Stimulated activated CD8-positive, alpha-beta memory T cell treated with anti-CD3 and anti-CD28 coated beads, Interleukin-4, amount 100 ng/mL, for 48 hours (primary cell): ENCODE data around the gene CBLB.

Experiments used
- DNase-seq: peaks from one replicate; pipeline ENCODE4 v3.0.0-alpha.2; 2020

Gene CBLB

DNA sequence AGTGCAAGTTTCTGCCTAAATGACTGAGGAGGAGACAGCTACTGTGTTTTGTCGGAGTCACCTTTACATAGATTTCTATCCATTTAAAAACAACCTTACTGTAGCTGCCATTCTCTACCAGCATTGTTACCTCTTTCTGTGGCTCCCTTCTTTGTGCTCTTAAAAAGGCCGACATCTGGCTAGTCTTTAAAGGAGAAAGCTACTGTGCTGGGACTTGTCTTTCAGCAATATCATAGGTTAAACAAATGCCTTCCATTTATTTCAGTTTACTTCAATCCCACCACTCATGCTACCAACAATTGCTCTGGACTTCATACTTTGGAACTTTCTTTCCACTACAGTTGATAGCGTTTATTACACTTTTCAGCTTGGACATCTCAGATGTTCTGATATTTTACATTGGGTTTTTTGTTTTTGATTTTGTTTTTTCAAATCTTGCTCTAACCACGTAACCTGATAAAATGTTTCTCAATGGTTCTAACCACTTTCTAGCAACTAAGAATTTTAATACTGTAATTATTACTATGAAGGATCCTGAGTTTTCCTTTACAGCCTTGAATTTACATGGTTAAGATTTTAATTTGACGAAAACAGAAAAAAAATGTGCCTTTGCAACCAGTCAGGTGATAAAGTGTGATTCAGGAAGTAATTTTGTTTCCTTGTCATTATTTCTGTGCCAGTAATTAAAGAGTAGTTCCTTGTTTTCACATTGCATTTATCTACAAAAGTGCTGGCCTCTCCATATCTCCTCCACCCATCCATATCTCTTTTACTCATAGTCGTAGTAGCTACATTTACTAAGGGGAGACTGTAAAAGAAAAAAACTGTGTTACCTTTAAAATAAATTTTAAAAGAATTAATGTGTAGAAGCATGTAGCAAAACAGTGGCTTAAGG lies 1.3 kb upstream of the CBLB start:
- DNase-seq: no peak

DNA sequence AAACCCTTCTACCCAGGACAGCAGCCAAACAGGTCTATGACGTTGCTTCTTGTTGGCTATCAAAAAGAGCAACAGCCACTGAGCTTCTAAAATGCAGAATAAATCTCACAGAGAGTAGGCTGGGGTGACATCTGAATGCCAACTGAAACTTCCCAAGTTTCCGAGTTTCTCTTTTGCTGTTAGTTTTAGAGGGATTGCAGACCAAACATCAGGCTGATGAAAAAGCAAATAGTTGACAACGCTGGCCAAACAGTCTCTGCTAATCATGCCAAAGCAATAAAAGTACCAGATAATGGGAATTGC lies 670 bp upstream of the CBLB start:
- DNase-seq: no peak

DNA sequence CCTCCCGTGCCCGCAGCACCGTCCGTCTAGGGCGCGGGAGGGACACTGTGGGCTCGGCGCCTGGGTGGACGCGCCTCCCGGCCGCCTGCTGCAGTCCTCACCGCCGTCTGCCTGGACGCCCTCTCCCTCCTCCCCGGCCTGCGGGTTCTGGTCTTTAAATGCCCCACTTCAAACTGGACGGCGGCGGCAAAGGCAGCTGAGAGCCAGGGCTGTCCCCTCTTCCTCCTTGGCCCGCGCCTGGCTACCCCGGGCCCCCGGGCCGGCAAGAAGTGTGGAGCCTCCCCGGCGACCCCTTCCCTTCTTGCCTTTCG lies 426 bp downstream of the CBLB start:
- peak; percentile 48 for DNase-seq

DNA sequence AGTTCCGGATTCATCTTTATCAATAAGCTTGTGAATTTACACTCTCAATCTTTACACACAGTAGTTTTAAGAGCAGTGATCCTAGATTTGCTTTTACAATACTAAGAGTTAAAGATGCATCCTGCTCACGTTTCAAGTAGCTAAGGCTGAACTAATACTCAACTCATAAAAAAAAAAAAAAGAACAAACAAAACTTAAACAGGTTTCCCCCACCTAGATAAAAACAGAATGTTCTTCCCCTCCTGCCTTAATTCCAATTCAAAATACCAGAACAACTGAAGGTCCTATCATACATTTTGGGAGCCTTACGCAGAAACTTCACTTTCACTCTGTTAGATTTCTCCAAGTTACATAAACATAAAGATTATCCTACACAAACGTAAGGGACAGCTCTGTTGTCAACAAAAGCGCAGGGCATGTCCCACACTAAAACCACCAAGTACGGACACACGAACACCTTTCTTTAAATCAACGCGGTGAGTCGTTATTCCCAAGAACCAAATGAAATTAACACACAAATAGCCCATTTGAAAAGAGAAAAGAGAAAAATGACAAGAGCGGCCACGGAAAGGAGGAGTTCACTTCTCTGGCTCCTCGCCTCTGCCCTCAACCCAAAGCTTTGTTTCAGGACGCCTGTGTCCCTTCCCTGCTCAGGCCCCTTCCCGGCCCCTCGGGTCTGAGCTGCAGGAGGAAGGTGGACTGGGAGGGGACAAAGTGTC lies 941 bp downstream of the CBLB start:
- no peak for DNase-seq

DNA sequence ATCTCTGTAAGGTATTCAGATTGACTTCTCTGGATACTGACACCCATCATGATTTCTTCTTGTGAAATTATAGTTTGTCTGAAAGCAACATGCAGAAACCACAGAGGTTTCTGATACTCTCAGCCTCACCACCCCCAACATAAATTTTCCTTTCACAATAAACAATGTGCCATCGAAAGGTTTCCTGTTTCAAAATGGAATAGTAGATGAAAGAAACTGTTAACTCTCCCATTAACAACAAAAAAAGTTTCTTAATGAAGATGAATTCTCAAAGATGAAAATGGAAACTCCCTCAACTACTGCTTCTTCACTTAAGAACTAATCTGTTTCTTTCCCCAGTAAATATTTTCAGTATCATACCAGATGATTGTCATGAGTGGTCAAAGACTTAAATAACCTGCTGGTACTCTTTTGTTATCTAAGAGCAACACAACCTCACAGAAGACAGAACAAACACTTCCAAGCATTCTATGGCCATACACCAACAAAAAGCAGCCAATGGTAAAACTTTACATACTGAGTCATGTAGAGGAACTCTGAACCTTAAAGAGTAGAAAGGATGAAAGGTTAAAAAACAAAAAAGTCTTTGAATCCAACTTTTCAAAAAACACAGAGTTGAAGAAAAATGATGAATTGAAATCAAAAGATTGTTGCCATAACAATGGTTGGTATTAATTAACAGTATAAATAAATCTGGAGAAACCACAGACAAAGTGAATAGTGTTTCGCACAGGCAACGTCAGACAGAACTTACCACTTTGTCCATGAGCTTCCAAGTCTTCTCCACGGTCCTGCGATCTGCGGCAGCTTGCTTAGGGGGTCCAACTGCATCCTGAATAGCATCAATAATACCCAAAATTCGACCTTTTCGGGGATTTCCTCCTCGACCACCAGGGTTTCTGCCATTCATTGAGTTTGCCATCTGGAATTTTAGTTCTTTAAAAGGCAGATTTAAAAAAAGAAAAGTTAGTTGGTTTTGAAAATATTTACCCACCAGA lies 1.9 kb downstream of the CBLB start:
- DNase-seq: peak; percentile 39

DNA sequence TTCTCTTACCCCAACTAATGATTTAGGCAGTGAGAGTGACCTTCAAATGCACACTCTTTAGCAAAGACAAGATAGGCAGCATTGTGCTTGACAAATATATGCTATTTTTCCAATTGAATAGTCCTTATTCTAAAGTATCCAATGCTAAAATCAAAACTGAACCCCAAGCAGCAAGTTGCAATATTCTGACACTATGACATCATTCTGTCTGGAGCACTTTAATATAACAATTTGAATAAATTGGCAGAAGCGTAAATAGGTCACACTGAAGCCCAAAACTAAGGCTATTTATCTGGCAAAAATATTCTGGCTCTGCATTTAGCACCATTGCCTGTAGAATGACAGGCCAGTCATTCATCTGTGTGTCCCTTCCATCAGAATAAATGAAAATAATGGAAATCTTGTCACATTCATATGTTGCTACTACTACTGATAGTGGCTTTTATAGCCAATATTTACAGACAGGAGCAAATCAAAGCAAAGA lies 2.9 kb downstream of the CBLB start:
- DNase-seq: no peak

DNA sequence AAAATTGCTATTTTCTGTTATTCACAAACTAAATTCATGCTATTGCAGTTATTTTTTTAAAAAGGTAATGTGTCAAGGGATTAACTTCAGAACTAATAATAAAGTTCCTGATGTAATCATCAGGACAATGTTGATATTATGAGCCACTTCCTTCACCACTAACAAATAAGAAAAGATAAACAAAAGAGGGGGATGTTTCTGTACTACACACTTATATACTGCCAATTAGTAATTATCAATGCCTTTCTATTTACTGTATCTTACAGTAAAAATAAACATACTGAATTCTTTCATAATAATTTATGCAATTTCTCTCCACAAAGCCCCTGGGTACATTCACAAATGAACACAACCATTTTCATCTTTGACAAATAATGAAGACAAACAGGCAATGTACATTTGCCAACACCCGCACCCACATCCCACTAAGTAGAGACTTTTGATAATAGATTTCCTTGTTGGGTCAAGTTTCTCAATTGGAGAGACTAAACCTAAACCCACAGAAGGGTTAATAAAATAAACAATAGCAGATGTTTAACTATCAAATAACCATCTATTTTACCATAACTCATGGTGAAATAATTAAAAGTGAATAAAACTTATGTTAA lies 3.7 kb downstream of the CBLB start:
- DNase-seq: no peak

DNA sequence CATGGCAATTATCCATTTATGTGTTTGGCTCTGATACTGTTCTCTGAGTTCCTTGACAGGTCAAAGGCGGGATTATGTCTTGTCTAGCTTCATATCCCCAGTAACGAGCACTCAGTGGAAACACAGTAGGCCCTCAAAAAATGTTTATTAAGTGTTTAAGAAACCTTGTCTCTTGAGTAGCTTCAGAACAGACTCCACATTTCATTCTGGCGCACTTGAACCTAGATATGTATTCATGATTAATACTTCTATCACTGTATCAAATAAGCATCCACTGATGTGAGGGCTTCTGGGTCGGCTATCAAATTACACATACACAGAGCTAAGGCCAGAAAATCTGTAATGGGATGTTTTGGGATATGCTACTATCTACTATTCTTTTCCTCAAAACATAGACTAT lies 4.6 kb downstream of the CBLB start:
- no peak for DNase-seq

DNA sequence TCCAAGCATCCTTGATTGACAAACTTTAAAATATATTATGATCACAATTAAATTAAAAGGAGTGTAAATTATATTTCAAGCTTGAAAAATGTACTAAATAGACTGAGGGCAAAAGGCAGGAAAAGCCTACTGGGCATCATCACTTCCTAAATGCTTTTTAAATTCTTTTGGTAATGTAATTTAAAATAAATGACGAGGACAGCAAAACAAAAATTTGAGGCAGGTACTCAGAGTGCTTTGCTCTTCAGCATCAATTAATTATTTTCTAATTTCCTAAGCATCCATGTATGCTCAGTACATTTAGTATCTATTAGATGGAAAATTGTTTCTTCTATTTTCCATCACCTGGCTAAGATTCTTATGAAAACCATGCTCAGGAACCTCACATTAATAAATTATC lies 5.2 kb downstream of the CBLB start:
- DNase-seq: no peak

DNA sequence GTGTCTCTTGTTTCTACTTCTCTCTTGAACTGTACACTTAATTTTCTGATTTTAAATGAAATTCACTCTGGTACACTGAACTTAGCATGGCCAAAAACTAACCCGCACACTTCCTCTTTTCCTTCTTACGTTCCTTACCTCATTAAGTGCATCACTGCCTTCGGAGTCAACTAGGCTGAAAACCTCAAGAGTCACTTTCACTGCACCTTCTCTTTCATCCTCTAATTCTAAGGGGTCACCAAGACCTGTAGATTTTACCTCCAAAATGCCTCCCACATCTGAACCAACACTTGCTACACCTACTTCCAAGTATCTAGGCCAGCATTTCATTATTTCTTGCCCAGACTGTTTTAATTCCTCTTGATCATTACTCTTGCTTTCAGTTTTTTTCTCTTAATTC lies 6.6 kb downstream of the CBLB start:
- no peak for DNase-seq

DNA sequence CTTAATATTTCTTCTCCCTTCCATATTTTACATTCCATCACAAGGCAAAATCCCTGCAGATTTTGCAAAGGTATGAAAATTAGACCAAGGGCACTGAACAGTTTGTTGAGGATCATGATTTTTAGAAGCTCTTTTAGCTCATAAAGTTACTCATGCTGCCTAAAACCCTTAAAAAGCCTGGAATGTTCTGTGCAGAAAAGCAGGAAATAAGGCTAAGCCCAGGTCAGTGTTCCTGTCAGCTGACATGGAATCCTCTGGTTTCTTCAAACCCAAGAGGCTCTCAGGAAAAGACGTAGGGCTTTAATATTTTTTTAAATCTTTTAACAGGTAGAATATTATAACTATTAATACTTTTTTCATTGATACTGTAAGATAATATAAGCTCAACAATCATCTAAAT lies 8.2 kb downstream of the CBLB start:
- DNase-seq: no peak

DNA sequence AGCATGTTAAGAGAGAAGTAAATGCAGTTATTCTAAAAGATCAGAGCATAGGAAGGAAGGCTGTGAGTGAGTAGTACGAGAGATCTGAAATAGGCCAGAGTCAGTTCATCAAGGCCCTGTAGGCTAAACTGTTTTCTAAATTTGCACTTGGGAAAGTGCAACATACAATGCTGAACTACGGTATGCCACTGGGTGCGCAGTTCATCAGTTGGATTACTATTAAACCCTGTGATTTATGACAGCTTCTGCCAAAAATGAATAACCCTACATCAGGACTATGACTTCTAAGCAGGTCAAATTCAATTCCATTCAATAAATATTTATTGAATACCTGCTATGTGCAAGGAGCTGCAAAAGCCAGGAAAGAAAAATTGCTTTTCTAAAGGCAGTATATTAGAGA lies 10.8 kb downstream of the CBLB start:
- DNase-seq: no peak

DNA sequence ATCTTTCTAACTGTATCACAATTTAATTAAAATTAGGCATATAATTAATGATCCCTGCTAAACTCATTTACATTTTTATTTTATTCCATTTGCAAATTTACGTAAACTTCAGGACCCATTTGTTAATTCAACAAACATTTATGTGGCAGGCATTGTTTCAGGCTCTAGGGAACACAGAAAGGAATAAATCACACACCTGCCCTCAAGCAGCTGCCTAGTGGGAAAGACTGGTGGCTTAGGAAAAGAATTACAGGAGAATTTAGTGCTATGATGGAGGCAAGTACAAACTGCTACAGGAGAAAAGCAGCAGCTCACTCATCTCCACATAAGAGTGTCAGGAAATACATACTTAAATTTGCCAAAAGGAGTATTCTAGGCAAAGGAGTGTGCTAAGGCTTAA lies 11.2 kb downstream of the CBLB start:
- DNase-seq: no peak

DNA sequence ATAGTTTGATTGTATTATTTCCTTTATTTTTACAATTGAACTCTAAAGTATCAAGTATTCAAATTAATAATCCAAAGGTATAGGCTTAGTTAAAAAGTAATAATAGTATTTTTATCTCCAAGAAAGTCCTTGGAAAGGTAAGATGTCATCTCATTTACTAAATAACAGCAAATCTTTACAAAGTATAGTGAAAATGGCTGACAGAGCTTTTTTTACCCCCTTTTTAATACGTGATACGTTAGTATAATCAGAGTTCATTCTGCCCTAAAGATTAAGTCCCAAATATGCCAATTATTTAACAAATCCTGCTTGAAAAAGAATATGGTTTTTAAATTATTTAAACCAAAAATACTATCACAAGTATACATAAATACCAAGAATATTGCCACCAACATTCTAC lies 12.2 kb downstream of the CBLB start:
- DNase-seq: no peak

DNA sequence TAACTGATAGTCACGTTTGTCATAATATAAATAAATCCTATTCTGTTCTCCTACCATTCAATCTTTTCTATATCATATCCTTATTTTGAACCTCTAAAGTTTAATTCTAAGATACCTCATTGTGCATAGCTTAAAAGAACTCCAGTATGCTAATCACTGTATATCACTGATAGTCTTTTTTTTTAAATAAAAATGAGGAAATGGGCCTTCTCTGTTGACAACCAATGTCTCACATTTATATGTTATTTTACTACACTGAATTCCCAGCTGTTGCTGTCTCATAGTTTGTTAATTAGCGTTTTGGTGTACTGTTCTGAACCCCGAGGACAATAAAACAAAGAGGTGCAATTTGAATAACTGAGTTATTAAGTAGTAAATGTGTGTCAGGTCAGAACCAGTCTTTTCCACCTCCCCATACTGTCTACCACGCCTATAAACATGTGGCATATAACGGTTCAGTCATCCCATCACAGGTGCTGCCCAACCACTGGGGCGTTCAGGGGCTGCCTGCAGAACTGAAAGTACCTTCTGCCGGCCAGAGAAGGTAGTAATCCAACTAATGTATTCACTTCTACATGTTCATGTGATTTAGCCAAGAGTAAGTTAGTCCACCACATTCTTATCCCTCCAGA lies 14.9 kb downstream of the CBLB start:
- DNase-seq: no peak

DNA sequence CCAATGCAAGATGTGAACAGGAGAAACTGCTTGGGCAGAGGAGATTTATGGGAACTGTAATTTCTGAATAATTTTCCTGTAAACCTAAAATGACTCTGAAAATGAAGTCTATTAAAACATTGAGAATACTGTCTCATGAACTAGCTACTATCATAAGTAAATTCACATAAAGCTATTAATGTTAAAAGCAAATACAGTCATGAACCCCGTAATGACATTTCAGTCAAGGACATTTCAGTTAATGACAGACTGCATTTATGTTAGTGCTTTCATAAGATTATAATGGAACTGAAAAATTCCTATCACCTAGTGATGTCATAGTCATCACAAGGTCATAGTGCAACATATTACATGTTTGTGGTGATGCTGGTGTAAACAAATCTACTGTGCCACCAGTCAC lies 17.2 kb downstream of the CBLB start:
- DNase-seq: no peak

DNA sequence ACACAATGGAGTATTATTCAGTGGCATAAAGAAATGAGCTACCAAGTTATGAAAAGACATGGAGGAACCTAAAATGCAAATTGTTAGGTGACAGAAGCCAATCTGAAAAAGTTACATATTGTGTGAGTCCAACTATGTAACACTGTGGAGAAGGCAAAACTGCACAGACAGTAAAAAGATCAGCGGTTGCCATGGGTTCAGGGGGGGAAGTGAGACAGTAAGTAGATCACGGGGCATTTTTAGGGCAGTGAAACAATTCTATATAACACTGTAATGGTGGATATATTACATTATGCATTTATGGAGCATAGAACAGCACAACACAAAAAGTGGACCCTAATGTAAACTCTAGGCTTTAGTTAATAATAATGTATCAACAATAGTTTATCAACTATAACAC lies 17.6 kb downstream of the CBLB start:
- no peak for DNase-seq

DNA sequence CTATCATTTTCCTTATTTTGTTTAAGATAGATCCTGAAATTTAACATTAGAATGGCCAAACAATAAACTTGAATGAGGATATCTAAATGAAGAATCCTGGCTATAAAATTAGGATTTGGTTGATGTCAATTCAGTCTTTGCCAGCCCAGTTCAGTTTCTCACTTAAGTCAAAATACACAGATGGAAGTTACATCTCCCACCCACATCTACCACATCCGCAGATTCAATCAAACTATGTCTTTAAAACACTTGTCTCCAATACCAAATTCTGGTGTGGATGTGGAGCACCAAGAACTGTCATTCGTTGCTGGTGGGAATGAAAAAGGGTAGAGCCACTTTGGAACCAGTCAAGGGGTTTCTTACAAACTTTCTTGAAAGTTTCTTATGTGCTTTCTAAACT lies 18.2 kb downstream of the CBLB start:
- DNase-seq: no peak

DNA sequence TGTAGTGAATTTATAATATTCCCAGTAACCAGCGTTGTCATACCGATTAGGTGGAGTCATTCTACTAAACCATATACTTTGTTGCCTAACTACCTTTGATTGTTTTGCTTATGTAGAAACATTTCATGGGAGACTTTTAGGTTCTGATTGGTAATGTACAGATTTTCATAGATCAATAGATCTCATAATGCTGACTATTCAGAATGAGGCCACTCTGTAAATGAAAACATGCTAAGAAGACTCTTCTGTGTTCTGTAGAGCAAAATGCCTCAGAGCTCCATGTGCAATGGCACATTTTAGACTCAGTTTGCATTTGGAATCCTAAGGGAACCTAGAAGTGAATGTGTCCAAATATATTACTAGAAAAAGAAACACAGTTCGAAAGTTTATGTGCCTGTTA lies 20.0 kb downstream of the CBLB start:
- DNase-seq: no peak

DNA sequence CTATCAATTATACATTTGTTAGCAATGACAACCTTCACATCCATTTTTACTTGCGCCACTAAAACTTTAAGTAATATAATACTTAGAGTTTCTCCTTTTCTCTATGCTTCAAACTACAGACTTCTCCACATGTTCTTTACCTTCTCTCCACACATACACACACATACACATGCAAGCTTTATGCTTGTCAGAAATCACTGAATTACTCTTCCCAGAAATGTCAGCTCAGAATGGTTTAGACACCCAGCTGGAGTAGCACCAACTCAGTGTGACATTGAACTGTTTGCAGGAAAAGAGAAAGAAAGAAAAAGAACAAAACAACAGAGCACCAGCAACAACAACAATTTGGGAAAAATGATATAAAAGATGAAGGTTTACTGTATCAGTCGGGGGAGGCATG lies 20.9 kb downstream of the CBLB start:
- DNase-seq: no peak

DNA sequence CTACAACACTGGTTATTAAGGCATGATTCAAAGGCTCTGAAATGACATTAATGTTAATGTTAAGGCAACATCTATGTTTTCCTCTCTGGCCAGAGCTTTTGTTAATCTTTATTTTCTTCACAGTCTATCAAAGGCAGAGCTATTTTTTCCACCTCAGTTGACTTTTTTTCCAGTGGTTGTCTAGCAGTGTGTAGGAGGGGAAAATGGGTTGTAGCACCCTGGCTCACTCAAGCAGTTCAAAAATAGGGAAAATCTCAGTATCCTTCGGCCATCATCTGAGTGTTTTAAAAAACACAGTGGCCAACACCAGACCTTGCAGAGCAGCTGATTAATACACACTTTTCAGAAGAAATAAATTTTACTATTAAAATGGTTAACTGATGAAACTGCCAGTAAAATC lies 21.4 kb downstream of the CBLB start:
- DNase-seq: no peak

DNA sequence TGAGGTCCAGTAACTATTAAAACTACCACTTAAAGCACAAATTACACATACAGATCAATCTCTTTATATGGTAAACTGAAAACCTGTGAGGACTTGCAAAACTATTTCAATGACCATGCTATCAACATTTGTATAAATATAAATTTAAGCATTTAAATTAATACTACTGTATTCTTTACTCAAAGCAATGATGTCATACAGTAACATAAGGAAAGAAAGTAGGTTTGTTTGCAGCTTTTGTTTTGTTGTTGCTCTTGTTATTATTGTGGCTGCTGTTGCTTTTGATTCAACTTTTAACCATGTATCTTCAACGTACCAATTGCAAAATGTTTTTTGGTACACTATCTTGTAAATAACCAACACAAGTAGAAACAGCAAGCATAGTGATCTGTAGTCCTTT lies 22.0 kb downstream of the CBLB start:
- no peak for DNase-seq

DNA sequence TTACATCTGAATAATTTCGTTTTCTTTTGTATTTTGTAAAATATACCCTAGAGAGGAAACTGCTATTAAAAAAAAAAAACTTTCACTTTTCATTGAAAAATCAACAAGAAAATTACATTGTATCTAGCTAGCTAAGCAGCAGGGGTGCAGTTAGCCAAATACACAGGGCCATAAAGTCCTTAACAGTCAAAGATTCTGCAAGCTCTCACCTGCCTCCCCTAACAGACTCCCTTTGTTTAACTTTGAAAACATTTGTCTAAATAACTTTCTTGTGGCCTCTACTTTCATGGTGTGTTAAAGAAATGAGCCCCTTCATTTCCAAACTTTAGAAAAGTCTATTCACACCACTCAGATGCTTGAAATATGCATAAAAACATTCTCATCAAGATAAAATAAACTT lies 23.3 kb downstream of the CBLB start:
- DNase-seq: no peak
